Activated CD4-positive, CD25-positive, alpha-beta regulatory T cell treated with anti-CD3 and anti-CD28 coated beads, Interleukin-2, amount 50 U/mL, for 16 hours (primary cell): Measurements from ENCODE around the gene SMAD9.

ENCODE experiments used
- DNase-seq: peaks from one replicate; pipeline ENCODE4 v3.0.0-alpha.2; 2020; ENCODE audit warnings: low read depth, low spot score

SMAD9 gene

DNA sequence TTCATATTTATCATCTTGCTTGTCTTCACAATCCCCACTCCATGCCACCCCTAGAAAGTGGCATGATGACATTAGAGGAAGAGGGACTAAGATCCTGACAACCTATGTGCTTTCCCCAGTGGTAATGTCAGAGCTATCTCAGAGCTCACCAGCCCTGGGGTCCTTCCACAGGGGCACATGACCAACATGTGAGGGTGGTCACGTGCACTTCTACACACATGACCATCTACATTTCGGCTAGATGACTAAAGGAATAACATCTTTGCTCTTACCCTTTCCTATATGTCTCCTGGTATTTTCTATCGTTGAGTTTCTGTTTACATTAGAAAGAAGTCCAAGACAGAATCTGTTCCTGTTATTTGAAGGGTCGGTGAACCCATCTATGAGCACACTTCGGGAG, 54.8 kb downstream of the SMAD9 start:
- no peak for DNase-seq

DNA sequence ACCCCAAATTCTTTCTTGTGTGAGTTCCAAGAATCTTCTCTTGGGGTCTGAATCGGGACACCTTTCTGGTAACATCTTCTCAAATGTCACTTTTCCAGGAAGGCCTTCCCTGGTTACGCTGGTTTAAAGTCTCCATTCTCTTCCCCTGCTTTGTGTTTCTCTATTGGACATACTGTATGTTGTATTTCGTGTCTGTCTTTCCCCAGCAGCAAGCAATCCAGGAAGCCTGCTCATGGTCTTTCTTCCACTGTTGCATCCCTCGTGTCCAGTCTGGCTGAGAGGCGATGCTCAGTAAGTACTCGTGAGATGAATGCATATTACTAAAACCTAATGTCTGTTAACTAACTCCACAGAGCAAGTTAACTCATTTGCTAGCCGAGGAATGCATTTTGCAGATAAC, 57.3 kb downstream of the SMAD9 start:
- DNase-seq = no peak

DNA sequence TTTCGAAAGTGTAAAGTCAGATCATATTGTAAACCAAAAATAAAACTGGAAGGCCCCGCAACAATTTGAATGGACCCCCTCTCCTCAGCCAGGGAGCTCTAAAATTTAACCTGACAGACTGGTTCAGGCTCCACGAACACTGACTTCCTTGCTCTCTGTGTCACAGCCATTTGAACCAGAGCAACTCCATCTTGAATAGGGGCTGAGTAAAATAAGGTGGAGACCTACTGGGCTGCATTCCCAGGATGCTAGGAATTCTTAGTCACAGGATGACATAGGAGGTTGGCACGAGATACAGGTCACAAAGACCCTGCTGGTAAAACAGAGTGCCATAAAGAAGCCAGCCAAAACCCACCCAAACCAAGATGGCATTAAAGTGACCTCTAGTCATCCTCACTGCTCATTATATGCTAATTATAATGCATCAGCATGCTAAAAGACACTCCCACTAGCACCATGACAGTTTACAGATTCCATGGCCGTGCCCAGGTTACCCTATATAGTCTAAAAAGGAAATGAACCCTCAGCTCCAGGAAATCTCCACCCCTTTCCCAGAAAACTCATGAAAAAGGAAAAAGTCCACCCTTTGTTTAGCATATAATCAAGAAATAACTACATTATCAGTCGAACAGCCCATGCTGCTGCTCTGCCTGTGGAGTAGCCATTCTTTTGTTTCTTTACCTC, 57.9 kb downstream of the SMAD9 start:
- no peak for DNase-seq

- no peak for DNase-seq
These were observed 60.8 kb downstream of the SMAD9 start for GRCh38 chr13:36859259-36859658.

DNA sequence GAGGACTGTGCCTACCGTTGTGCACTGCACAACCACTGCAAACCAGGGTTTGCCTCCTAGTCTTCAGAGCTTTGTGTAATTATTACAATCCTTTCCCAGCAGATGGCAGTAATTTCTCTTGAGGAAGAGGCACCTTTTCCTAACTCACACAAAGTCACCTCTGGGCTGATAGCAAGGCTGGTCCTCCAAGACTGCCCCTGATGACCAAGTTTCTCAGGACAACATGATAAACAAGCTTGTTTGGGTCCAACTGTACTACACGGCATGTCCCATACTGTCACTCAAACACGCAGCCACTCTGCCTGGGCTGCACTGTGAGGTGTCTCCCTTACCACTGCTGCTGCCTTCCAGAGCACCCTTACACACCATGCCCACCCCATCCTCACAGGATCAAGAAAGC, 61.7 kb downstream of the SMAD9 start:
- no peak for DNase-seq

DNA sequence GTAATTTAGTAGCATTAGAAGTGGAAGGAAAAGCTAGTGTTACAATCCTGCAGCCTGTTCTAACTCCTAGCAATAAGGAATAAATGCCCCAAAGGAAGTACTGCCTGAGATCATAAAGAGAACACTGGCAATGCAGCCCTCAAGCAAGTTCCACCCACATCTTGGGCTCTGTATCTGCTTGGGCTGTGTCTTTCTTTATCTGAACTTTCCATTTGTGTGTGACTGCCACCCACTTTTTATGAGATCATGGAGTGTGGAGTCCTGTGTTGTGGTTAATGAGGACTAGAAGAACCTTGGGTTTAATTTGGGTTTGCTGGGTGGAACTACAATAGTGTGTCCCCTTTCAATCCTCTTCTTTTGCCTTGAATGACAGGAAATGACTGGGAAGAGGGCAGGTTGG, 62.8 kb downstream of the SMAD9 start:
- DNase-seq = no peak

- no peak for DNase-seq
These were observed 69.1 kb downstream of the SMAD9 start for GRCh38 chr13:36850790-36851438.

DNA sequence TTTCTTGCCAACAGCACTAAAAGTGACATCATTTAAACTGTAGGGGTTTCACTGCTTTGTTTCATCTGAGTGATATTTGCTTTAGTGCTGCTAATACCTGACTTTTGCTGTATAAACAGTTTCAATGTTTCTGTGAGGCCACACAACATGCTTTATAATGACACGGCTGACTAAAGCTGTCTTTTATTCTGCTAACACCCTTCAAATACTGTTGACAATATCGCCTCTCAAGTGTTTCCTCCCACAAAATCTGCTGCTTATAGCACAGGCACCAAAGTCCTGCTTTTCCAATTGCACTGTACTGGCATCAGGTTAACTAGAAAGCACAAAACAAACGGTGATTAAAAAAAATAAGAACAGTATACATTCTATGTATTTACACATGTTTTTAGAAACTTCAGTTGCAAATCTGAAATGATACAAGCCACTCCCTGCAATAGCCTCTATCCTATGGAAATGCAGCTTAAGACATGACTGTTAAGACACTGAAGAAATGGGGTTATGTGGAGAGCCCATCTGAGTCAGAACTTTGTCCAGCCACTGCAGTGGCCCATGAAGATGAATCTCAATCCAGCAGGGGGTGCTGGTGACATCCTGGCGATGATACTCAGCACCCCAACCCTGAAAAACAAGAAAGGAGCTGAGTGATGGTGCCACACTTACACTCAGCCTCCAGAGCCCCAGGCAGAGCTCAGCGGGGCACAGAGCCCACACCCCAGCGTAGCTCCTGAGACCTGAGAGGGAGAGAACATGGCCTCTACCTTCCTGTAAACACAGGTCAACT, 71.6 kb downstream of the SMAD9 start:
- DNase-seq = no peak

DNA sequence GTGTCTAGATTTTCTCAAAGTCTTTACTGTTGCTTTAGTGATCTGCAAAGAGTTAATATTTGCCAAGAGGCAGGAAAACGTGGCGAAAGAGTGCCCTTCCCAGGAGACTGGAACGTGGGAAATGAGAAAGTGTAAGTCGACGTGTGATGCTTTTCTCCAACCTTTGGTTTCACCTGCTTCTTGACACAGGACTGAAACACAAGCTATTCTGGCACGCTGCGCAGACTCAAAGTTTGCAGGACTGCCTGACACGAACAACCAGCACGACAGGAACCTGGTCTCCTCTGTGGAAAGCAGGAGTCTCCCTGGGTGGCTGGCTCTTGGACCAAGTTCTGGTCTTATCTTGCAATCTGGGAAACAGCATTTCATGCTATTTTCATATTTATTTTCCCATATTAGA, 72.4 kb downstream of the SMAD9 start:
- DNase-seq = no peak

GRCh38 chr13:36841391-36841790, 78.6 kb downstream of the SMAD9 start:
- DNase-seq = no peak

DNA sequence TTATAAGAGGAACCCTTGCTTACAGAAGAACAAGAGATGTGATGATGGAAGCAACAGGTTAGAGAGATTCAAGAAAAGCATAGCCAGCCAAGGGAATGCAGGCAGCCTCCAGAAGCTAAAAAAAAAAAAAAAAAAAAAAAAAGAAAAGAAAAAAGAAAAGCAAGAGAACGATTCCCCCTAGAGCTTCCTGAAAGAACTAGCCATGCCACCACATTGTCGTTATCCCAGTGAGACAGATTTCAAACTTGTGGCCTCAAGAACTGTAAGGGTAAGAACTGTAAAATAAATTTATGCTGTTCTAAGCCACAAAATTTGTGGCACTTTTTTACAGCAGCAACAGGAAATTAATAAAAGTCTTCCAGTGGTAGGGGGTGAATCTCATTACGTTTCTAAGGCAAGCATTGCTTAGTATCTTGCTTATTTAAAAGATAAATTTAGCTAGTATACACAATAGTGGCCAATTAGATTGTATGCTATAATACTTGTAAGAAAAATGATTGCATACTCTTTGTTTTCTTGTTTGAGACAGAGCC, 79.3 kb downstream of the SMAD9 start:
- no peak for DNase-seq

DNA sequence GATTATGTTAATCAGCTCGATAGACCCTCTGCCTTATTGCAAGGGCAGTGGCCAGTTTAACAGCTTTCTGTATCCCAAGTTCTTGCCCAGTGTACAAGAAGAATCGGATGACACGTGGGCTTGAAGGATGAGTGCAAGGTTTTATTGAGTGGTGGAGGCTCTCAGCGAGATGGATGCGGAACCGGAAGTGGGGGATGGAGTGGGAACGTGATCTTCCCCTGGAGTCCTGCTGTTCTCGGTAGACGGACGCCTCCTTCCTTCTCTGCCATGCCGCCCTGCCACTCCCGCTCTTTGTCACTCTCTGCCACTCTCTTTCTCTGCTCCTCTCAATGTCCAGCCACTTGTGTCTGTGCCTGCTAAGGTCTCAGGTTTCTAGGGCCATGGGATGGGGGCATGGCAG, 80.1 kb downstream of the SMAD9 start:
- no peak for DNase-seq

DNA sequence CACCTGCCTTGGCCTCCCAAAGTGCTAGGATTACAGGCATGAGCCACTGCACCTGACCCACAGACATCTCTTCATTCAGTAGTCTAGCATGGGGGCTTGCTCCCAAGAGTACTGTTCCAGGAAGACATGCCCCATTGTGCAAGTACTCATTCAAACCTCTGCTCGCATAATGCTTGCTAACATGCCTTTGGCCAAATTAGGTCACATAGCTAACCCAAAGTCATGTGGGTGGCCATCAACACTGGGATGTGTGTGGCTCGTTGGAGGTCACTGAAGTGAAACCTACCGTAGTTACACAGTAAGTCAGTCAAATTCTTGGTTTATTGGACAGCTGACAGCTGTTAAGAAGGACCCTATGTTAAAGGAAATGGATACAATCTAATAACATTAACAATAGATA, 80.8 kb downstream of the SMAD9 start:
- no peak for DNase-seq

- DNase-seq = no peak
These were observed 82.5 kb downstream of the SMAD9 start for GRCh38 chr13:36837354-36838092.

DNA sequence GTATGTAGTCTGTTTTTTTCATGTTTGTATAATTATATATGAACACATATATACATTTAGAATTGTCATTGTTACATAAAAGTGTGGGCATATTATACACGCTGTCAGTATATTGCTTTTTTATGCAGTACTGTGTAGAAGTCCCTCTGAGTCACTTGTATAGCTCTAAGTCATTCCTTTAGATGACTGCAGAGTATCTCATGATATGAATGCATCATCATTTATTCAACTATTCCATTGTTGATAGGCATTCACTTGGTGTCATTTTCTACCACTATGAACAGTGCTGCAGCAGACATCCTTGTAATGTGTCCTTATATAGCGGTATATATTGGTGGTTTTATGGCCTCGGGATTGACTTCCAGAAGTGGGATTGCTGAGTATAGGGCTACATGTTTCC, 85.7 kb downstream of the SMAD9 start:
- no peak for DNase-seq

GRCh38 chr13:36831291-36831690, 88.7 kb downstream of the SMAD9 start:
- no peak for DNase-seq

GRCh38 chr13:36829753-36830152, 90.3 kb downstream of the SMAD9 start:
- no peak for DNase-seq

DNA sequence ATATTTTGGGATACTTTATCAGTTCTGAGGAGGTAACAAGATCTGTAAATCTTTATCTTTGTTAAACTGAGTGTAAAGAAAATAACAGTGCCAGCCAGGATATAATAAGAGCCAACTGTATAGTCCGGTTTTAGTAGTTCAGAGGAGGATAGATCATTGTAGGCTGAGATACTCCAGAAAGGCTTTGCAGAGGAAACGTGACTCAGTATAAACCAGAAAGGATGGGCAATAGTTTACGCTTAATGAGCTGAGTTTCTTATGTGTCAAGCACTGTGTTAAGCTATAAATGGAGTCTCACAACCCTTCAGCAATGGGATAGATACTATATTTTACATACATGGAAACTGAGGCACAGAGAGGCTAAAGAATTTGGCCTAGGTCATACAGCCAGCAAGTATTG, 97.3 kb downstream of the SMAD9 start:
- no peak for DNase-seq

DNA sequence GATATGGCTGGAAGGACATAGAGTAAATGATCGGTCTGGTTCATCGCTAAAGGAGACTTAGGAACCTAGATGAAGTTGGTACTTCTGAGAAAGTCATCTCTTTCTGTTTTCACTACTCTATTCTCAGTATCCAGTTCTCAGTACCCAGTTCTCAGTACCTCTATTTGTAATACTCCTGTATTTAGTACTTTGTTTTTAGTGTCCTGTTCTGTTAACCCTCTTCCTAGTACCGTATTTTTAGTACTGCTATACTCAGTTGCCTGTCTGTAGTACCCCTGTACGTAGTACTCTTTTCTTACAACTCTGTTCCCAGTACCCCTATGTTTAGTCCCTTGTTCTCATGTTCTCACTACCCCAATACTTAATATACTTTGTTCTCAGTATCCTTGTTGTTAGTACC, 99.8 kb downstream of the SMAD9 start:
- DNase-seq = no peak

- no peak for DNase-seq
These were observed 100.3 kb downstream of the SMAD9 start for GRCh38 chr13:36819739-36820090.

DNA sequence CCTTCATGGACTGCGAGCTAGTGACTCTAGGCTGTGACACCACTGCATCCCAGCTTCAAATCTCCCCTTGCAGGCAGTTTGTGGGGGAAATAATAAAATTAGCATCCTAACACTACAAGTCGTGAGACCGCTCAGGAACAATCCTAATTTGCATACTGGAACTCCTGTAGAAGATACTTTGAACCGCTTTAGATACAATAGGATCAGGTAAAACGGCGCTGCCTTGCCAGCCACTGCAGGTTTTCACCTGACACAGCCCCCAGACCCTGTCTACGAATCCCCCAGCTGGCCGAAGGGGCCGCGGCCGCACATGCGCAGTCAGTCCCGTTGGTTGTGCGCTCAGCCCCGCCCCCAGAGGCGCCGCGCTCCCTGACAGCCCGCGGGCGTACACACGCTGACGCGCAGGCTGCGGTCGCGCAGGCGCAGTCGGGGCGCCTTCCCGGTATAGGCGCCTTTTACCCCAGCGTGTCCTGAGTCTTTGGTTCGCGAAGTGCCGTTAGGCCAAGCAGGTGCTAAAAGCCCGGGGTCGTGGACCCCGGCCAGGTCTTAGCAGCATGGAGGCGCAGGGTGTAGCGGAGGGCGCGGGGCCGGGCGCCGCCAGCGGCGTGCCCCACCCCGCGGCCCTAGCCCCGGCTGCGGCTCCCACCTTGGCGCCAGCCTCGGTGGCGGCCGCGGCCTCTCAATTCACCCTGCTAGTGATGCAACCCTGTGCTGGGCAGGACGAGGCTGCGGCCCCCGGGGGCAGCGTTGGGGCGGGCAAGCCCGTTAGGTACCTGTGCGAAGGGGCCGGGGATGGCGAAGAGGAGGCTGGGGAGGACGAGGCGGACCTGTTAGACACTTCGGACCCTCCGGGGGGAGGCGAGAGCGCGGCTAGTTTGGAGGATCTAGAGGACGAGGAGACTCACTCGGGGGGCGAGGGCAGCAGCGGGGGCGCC, 101.0 kb downstream of the SMAD9 start, which contains the start of gene RFXAP:
Gene RFXAP, plus strand, starts transcription at position 419 of the 935 bp plus-strand sequence. Its CDS starts 136 bp downstream, at position 555.
- DNase-seq = peak; percentile 83
